Esophagus squamous epithelium (tissue), 4 donors: ENCODE data around the gene DCST2.
A peak's percentile ranks its signal among the peaks of the same experiment; 100 is the strongest.

ENCODE experiments used
- POLR2A ChIP-seq, 4 donors: fragments of 450-650 bp; IDR thresholded peaks; one replicate each; pipeline ENCODE4 v1.6.1; 2017; ENCODE audit warnings: antibody characterized with exemption in 4 of 4, mild to moderate bottlenecking in 4 of 4, moderate library complexity in 3 of 4
- TF ChIP-seq, protein P1 (sequence below), 6 experiments: fragments of 450-650 bp in 4 of 6; fragments of 200-600 bp in 2 of 6; sonication (generic) in 2 of 6; IDR thresholded peaks; one replicate each; pipeline ENCODE4 v1.5.1; 2016 to 2019; ENCODE audit warnings: antibody characterized with exemption in 6 of 6, mild to moderate bottlenecking in 4 of 6, moderate library complexity in 4 of 6

DNA sequence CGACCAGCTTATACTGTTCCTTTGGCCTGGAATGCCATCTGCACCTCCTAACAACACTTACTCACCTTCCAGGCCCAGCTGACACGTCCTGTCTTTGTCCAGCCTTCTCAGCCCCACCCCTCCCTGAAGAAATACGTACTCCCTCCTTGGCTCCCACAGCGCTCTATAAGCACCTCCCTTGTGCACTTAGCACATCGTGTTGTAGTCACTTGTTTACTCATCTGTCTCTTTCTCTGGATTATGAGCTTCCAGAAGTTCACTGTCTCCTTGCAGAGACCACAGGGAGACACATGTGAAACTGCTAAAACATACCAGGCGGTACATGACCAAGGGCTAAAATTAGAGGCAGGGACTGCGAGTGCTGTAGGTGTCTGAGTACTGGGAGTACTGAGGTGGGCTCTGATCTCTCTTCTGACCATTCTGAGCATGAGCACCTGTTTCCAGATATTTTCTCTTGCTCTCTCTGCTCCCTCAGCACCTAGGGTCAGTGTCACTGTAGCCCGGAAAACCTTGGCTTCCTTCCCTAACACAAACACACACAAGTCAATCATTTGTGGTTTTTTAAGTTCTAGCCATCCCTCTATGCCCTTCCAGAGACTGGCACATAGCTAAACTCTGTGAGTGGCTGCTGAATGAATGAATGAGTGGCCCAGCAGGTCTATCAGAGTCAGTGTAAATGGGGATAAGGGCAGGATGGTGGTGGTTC lies 5.2 kb upstream of the DCST2 start:
- TF ChIP-seq, protein P1, sequence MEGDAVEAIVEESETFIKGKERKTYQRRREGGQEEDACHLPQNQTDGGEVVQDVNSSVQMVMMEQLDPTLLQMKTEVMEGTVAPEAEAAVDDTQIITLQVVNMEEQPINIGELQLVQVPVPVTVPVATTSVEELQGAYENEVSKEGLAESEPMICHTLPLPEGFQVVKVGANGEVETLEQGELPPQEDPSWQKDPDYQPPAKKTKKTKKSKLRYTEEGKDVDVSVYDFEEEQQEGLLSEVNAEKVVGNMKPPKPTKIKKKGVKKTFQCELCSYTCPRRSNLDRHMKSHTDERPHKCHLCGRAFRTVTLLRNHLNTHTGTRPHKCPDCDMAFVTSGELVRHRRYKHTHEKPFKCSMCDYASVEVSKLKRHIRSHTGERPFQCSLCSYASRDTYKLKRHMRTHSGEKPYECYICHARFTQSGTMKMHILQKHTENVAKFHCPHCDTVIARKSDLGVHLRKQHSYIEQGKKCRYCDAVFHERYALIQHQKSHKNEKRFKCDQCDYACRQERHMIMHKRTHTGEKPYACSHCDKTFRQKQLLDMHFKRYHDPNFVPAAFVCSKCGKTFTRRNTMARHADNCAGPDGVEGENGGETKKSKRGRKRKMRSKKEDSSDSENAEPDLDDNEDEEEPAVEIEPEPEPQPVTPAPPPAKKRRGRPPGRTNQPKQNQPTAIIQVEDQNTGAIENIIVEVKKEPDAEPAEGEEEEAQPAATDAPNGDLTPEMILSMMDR (IDR thresholded peaks at IDR 0.05): no peak
- peak in 2 of 4 donors; percentile 22 to 50 for TF ChIP-seq POLR2A (IDR thresholded peaks at IDR 0.05)
